ENCODE results near the gene AGPAT1. TPM values are rescaled to one million over a fixed set of nuclear protein-coding genes. Genes with fewer than 3 reads are reported as not detected.

The AGPAT1 gene
- total and polyA plus RNA-seq, 8 donors, result 7.3 to 52.6 (median 34.9) TPM

- H3K4me1 ChIP-seq, result peaks cover 44 to 90% (median 75%) of the 10 kb centered on the region in 4 donors
- H3K27ac ChIP-seq, result peak within 1 kb of the TSS in 4 of 5 donors; percentile 72 to 100 (median 79)
- H3K4me3 ChIP-seq, result no peak within 1 kb of the TSS
- H3K36me3 ChIP-seq, result peaks cover 41 to 75% (median 67%) of the 10 kb centered on the region in 4 donors
- no peaks in the 10 kb centered on the region for H3K9me3 ChIP-seq
- intact Hi-C loops (cut with DNase I; ENCODE audit: low total_unique reads), result no loop called here
- peak in 1 of 2 donors; percentile 3 for DNase-seq
- no peaks in the 10 kb centered on the region for H3K27me3 ChIP-seq
- 63 to 79% (median 70%) methylated on average over 5 to 6 of the region's 6 CpGs for WGBS, 5 donors
- TF ChIP-seq POLR2A (IDR thresholded peaks at IDR 0.05) (no peak), CTCF (IDR thresholded peaks at IDR 0.05) (no peak), POLR2AphosphoS5 (IDR thresholded peaks at IDR 0.05) (no peak), EP300 (IDR thresholded peaks at IDR 0.05) (no peak)
Observed at GRCh38 chr6:32184084-32184640, 8.3 kb upstream of the AGPAT1 start, which contains the start of gene AGER. Gene AGER, minus strand, starts transcription at chr6:32184253. Its CDS starts 31 bp downstream, at chr6:32184222.

DNA sequence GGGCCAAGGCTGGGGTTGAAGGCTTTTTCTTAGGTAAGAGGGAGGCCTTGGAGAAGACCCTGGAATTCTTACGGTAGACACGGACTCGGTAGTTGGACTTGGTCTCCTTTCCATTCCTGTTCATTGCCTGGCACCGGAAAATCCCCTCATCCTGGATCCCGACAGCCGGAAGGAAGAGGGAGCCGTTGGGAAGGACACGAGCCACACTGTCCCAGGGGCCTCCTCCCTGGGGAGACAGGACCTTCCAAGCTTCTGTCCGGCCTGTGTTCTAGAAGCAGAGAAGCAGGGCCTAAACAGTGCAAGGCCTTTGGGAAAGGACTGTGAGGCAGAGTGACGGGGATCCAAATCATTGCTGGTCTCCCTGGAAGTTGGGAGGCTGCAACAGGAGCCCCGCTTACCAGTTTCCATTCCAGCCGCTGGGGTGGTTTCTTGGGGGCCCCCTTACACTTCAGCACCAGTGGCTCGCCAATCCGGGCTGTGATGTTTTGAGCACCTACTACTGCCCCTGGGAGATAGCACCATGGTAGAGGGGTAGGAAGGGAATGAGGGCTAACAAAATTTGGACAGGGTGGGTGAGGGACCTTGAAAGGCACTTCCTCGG, 7.7 kb upstream of the AGPAT1 start:
- Histone ChIP-seq H3K27me3 (no peaks in the 10 kb centered on the region), H3K27ac (peak overlapping the region in 4 of 5 donors; percentile 4 to 100 (median 79)), H3K9me3 (no peaks in the 10 kb centered on the region), H3K36me3 (peaks cover 41 to 75% (median 67%) of the 10 kb centered on the region in 4 donors), H3K4me3 (no peak overlapping the region), H3K4me1 (peaks cover 42 to 90% (median 75%) of the 10 kb centered on the region in 4 donors)
- intact Hi-C loops (cut with DNase I; ENCODE audit: low total_unique reads), result no loop called here
- peak in 1 of 2 donors; percentile 7 for DNase-seq
- TF ChIP-seq POLR2A (IDR thresholded peaks at IDR 0.05) (no peak), EP300 (IDR thresholded peaks at IDR 0.05) (no peak), CTCF (IDR thresholded peaks at IDR 0.05) (no peak), POLR2AphosphoS5 (IDR thresholded peaks at IDR 0.05) (no peak)
- 77 to 84% (median 80%) methylated on average over 14 to 15 of the region's 15 CpGs for WGBS, 5 donors

- DNase-seq, result peak in 1 of 2 donors; percentile 1
- no peaks in the 10 kb centered on the region for H3K9me3 ChIP-seq
- 66 to 81% (median 70%) methylated on average over 3 of the region's 3 CpGs for WGBS, 5 donors
- H3K27ac ChIP-seq, result peak overlapping the region in 3 of 5 donors; percentile 75 to 100 (median 83)
- H3K27me3 ChIP-seq, result no peaks in the 10 kb centered on the region
- H3K4me1 ChIP-seq, result peaks cover 37 to 85% (median 70%) of the 10 kb centered on the region in 4 donors
- TF ChIP-seq CTCF (IDR thresholded peaks at IDR 0.05), result no peak
- no peak for TF ChIP-seq POLR2A (IDR thresholded peaks at IDR 0.05)
- TF ChIP-seq POLR2AphosphoS5 (IDR thresholded peaks at IDR 0.05), result no peak
- TF ChIP-seq EP300 (IDR thresholded peaks at IDR 0.05), result no peak
- H3K36me3 ChIP-seq, result peaks cover 40 to 72% (median 66%) of the 10 kb centered on the region in 4 donors
- H3K4me3 ChIP-seq, result no peak overlapping the region
- intact Hi-C loops (cut with DNase I; ENCODE audit: low total_unique reads), result no loop called here
Observed at GRCh38 chr6:32183030-32183429, 7.1 kb upstream of the AGPAT1 start.

- H3K4me1 ChIP-seq, result peaks cover 33 to 81% (median 66%) of the 10 kb centered on the region in 4 donors
- DNase-seq, result peak in 1 of 2 donors; percentile 11
- TF ChIP-seq POLR2AphosphoS5 (IDR thresholded peaks at IDR 0.05), result no peak
- no peak for TF ChIP-seq CTCF (IDR thresholded peaks at IDR 0.05)
- no peak for TF ChIP-seq POLR2A (IDR thresholded peaks at IDR 0.05)
- no peak for TF ChIP-seq EP300 (IDR thresholded peaks at IDR 0.05)
- H3K9me3 ChIP-seq, result no peaks in the 10 kb centered on the region
- WGBS, 5 donors, result 66 to 81% (median 76%) methylated on average over 7 to 10 of the region's 10 CpGs
- H3K27me3 ChIP-seq, result no peaks in the 10 kb centered on the region
- intact Hi-C loops (cut with DNase I; ENCODE audit: low total_unique reads), result no loop called here
- H3K4me3 ChIP-seq, result no peak overlapping the region
- peaks cover 35 to 67% (median 61%) of the 10 kb centered on the region in 4 donors for H3K36me3 ChIP-seq
- H3K27ac ChIP-seq, result peak overlapping the region in 4 of 5 donors; percentile 49 to 100 (median 79)
Observed at GRCh38 chr6:32182555-32182981, 6.7 kb upstream of the AGPAT1 start.

Data from stomach (tissue), 9 donors.